Measurements from ENCODE around the gene LBHD2.

LBHD2 gene

GRCh38 chr14:103134405-103134804 lies 50.4 kb downstream of the LBHD2 start:
- Histone ChIP-seq H3K36me3 (ENCODE audit: control insufficient read depth, low read length) (peaks cover 6% of the 10 kb centered on the region), H4K20me1 (ENCODE audit: control insufficient read depth, insufficient read depth, low read depth, low read length) (no peaks in the 10 kb centered on the region), H3K4me3 (ENCODE audit: low read length) (no peak overlapping the region), H3K9me3 (ENCODE audit: control insufficient read depth, insufficient read depth, low read length) (no peaks in the 10 kb centered on the region), H3K4me2 (ENCODE audit: low read length) (no peak overlapping the region), H3K27me3 (ENCODE audit: control insufficient read depth, low read length) (no peaks in the 10 kb centered on the region), H3K27ac (ENCODE audit: low read depth, low read length) (no peak overlapping the region), H3K4me1 (ENCODE audit: control insufficient read depth, low read length) (peaks cover 10% of the 10 kb centered on the region), H3F3A (ENCODE audit: control insufficient read depth, insufficient read depth) (no peaks in the 10 kb centered on the region), H3K9me2 (replicated peaks; ENCODE audit: control insufficient read depth, low read length) (no peaks in the 10 kb centered on the region), H3K79me2 (ENCODE audit: control insufficient read depth, low read length) (no peaks in the 10 kb centered on the region)
- TF ChIP-seq CTCF (IDR thresholded peaks at IDR 0.05; ENCODE audit: low read depth, low read length, poor library complexity, severe bottlenecking) (no peak), EZH2phosphoT487 (IDR thresholded peaks at IDR 0.05; ENCODE audit: borderline replicate concordance, low read length) (no peak)

DNA sequence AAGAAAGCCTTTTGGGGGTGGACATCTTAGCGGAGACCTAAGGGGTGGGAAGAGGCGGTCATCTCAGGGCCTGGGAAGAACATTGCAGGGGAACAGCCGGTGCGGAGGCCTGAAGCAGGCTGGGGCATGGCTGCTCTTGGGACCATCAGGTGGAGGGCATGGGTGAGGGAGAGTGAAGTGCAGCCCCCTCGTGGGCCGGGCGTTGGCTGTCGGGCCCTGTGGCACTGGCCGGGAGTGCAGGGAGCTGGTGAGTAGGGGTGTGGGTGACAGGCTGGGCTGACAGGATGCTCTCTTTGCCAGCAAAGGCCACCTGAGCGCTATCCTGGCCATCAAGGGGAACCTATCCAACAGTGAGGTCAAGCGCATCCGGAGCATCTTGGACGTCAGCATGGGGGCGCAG lies 50.9 kb downstream of the LBHD2 start:
- Histone ChIP-seq H3F3A (ENCODE audit: control insufficient read depth, insufficient read depth) (peaks cover 4% of the 10 kb centered on the region; the same call in 1 of the 2 replicates), H3K79me2 (ENCODE audit: control insufficient read depth, low read length) (no peaks in the 10 kb centered on the region), H3K9me2 (replicated peaks; ENCODE audit: control insufficient read depth, low read length) (no peaks in the 10 kb centered on the region), H4K20me1 (ENCODE audit: control insufficient read depth, insufficient read depth, low read depth, low read length) (no peaks in the 10 kb centered on the region), H3K4me1 (ENCODE audit: control insufficient read depth, low read length) (peaks cover 16% of the 10 kb centered on the region), H3K27ac (ENCODE audit: low read depth, low read length) (no peak overlapping the region), H3K4me3 (ENCODE audit: low read length) (no peak overlapping the region), H3K36me3 (ENCODE audit: control insufficient read depth, low read length) (peaks cover 6% of the 10 kb centered on the region), H3K4me2 (ENCODE audit: low read length) (no peak overlapping the region), H3K9me3 (ENCODE audit: control insufficient read depth, insufficient read depth, low read length) (no peaks in the 10 kb centered on the region), H3K27me3 (ENCODE audit: control insufficient read depth, low read length) (no peaks in the 10 kb centered on the region)
- TF ChIP-seq EZH2phosphoT487 (IDR thresholded peaks at IDR 0.05; ENCODE audit: borderline replicate concordance, low read length) (no peak), CTCF (IDR thresholded peaks at IDR 0.05; ENCODE audit: low read depth, low read length, poor library complexity, severe bottlenecking) (no peak)

- H3K4me2 ChIP-seq (ENCODE audit: low read length), result no peak overlapping the region
- H3K4me3 ChIP-seq (ENCODE audit: low read length), result no peak overlapping the region
- H3F3A ChIP-seq (ENCODE audit: control insufficient read depth, insufficient read depth), result peaks cover 10% of the 10 kb centered on the region
- H3K36me3 ChIP-seq (ENCODE audit: control insufficient read depth, low read length), result peaks cover 6% of the 10 kb centered on the region
- H3K79me2 ChIP-seq (ENCODE audit: control insufficient read depth, low read length), result no peaks in the 10 kb centered on the region
- no peaks in the 10 kb centered on the region for H3K27me3 ChIP-seq (ENCODE audit: control insufficient read depth, low read length)
- H4K20me1 ChIP-seq (ENCODE audit: control insufficient read depth, insufficient read depth, low read depth, low read length), result no peaks in the 10 kb centered on the region
- no peak for TF ChIP-seq CTCF (IDR thresholded peaks at IDR 0.05; ENCODE audit: low read depth, low read length, poor library complexity, severe bottlenecking)
- H3K9me3 ChIP-seq (ENCODE audit: control insufficient read depth, insufficient read depth, low read length), result no peaks in the 10 kb centered on the region
- peaks cover 22% of the 10 kb centered on the region for H3K4me1 ChIP-seq (ENCODE audit: control insufficient read depth, low read length)
- no peaks in the 10 kb centered on the region for H3K9me2 ChIP-seq (replicated peaks; ENCODE audit: control insufficient read depth, low read length)
- no peak overlapping the region for H3K27ac ChIP-seq (ENCODE audit: low read depth, low read length)
Measured at GRCh38 chr14:103135333-103136260, 51.6 kb downstream of the LBHD2 start.

Data from DOHH2 (cell line).